Keratinocyte (primary cell): Measurements from ENCODE around the gene CCDC167. TPM values are rescaled to one million over a fixed set of nuclear protein-coding genes. Genes with fewer than 3 reads are reported as not detected.

Experiments
- DNase-seq: peaks from one replicate; pipeline ENCODE4 v3.0.0-alpha.2; 2011; ENCODE audit warnings: low read depth, missing footprints, low spot score
- FAIRE-seq: peaks from 2 replicates; lab custom pipeline; 2011; peaks lifted over from hg19 to GRCh38; lab: Jason Lieb, UNC
- H2AFZ ChIP-seq: 2 replicates; pipeline ENCODE4 v1.6.0; 2012; ENCODE audit warnings: low read length, control low read depth, inconsistent platforms; ENCODE audit not compliant: control insufficient read depth
- H3K27ac ChIP-seq: 2 replicates; pipeline ENCODE4 v1.5.1; 2011; ENCODE audit warnings: low read length; ENCODE audit not compliant: control insufficient read depth, insufficient read depth
- H3K27me3 ChIP-seq: 3 replicates; pipeline ENCODE4 v1.6.0; 2011; ENCODE audit warnings: low read length; ENCODE audit not compliant: control insufficient read depth, insufficient read depth; ENCODE audit errors: extremely low read depth
- H3K36me3 ChIP-seq, 2 experiments: 2 replicates in 1 of 2; 3 replicates in 1 of 2; pipeline ENCODE4 v1.5.1; 2011; ENCODE audit warnings: low read length in 2 of 2, mild to moderate bottlenecking in 1 of 2; ENCODE audit not compliant: control insufficient read depth in 2 of 2, insufficient read depth in 2 of 2; ENCODE audit errors: extremely low read depth in 1 of 2
- H3K4me1 ChIP-seq: 3 replicates; pipeline ENCODE4 v1.5.1; 2011; ENCODE audit warnings: low read length; ENCODE audit not compliant: control insufficient read depth, insufficient read depth; ENCODE audit errors: extremely low read depth
- H3K4me2 ChIP-seq: 3 replicates; pipeline ENCODE4 v1.6.0; 2011; ENCODE audit warnings: low read depth, low read length; ENCODE audit not compliant: control insufficient read depth, insufficient read depth; ENCODE audit errors: extremely low read depth
- H3K4me3 ChIP-seq, 3 experiments: fragments of 200-600 bp in 1 of 3; sonication (generic) in 1 of 3; 2 replicates in 2 of 3; 3 replicates in 1 of 3; pipeline ENCODE4 v1.5.1; 2011 to 2016; ENCODE audit warnings: low read length in 3 of 3, mild to moderate bottlenecking in 3 of 3, control low read depth in 2 of 3, inconsistent platforms in 1 of 3, low read depth in 1 of 3, mixed read lengths in 1 of 3, mixed run types in 1 of 3, moderate library complexity in 1 of 3; ENCODE audit not compliant: control insufficient read depth in 2 of 3, insufficient read depth in 2 of 3; ENCODE audit errors: extremely low read depth in 1 of 3
- H3K79me2 ChIP-seq: 2 replicates; pipeline ENCODE4 v1.6.0; 2012; ENCODE audit warnings: low read length; ENCODE audit not compliant: control insufficient read depth, insufficient read depth
- H3K9ac ChIP-seq: 3 replicates; pipeline ENCODE4 v1.6.0; 2011; ENCODE audit warnings: low read length; ENCODE audit not compliant: control insufficient read depth, insufficient read depth; ENCODE audit errors: extremely low read depth
- H3K9me1 ChIP-seq: 3 replicates; pipeline ENCODE4 v1.6.0; 2011; ENCODE audit warnings: low read length; ENCODE audit not compliant: control insufficient read depth, insufficient read depth; ENCODE audit errors: extremely low read depth
- H3K9me3 ChIP-seq: 2 replicates; pipeline ENCODE4 v1.5.1; 2012; ENCODE audit warnings: low read depth, low read length; ENCODE audit not compliant: control insufficient read depth
- H4K20me1 ChIP-seq: 3 replicates; pipeline ENCODE4 v1.6.0; 2011; ENCODE audit warnings: low read length; ENCODE audit not compliant: control insufficient read depth, insufficient read depth; ENCODE audit errors: extremely low read depth
- CTCF ChIP-seq, 3 experiments: IDR thresholded peaks in 1 of 3; conservative IDR thresholded peaks in 1 of 3; optimal IDR thresholded peaks in 1 of 3; 2 replicates in 2 of 3; 3 replicates in 1 of 3; pipeline versions ENCODE3 to v1.5.1; 2011; ENCODE audit warnings: low read length in 3 of 3, mild to moderate bottlenecking in 3 of 3, moderate library complexity in 2 of 3, control low read depth in 1 of 3, inconsistent platforms in 1 of 3; ENCODE audit not compliant: insufficient read depth in 2 of 3; ENCODE audit errors: extremely low read depth in 1 of 3
- EZH2 ChIP-seq: IDR thresholded peaks from one replicate; pipeline ENCODE4 v1.6.1; 2012; ENCODE audit warnings: inconsistent platforms, mild to moderate bottlenecking, low read length, moderate library complexity
- dilution Hi-C: fragments of 300-500 bp; cut with MboI; formaldehyde crosslinking; loops from one replicate; pipeline ENCODE4 v1.7.0; 2020; ENCODE audit warnings: low sequenced_read_pairs; ENCODE audit not compliant: extremely low pct_ligation_motif_present
- polyA plus RNA-seq, 5 experiments: library from polyadenylated mRNA; depleted of rRNA in 3 of 5; stranded (reverse) in 3 of 5; stranded (forward) in 1 of 5; unstranded in 1 of 5; fragments of >200 nt; gene quantifications; 1 replicate in 1 of 5; 2 replicates in 3 of 5; 3 replicates in 1 of 5; pipeline versions ENCODE4 v1.2.1 to v1.2.3, GENCODE V29; 2011 to 2012; ENCODE audit warnings: missing spikeins in 2 of 5, low read depth in 1 of 5, low replicate concordance in 1 of 5

The CCDC167 gene
- polyA plus RNA-seq, 1 donor (not counting 4 experiments of a cell fraction or from before 2014, with no cell fraction given): 39.8 TPM

- dilution Hi-C loops: no loop called here
- H3K9me3 ChIP-seq: no peaks in the 10 kb centered on the region
- H3K4me2 ChIP-seq: no peak overlapping the region
- no peaks in the 10 kb centered on the region for H3K27me3 ChIP-seq
- peaks cover 8 to 21% of the 10 kb centered on the region in 2 experiments for H3K36me3 ChIP-seq
- FAIRE-seq: no peak
- peaks cover 25% of the 10 kb centered on the region for H3K4me1 ChIP-seq
- H3K4me3 ChIP-seq: no peak overlapping the region
- TF ChIP-seq EZH2 (no peak), CTCF (optimal IDR thresholded peaks at IDR 0.05 in 1 of 3, IDR thresholded peaks at IDR 0.05 in 1 of 3, conservative IDR thresholded peaks at IDR 0.05 in 1 of 3; ENCODE audit: extremely low read depth in 1 of 3, insufficient read depth in 2 of 3, low read length in 3 of 3) (no peak)
- no peak overlapping the region for H3K9ac ChIP-seq
- no peaks in the 10 kb centered on the region for H4K20me1 ChIP-seq
- no peak overlapping the region for H2AFZ ChIP-seq
- H3K79me2 ChIP-seq: no peaks in the 10 kb centered on the region
- H3K27ac ChIP-seq: no peak overlapping the region
- no peaks in the 10 kb centered on the region for H3K9me1 ChIP-seq
- no peak for DNase-seq
These were observed 47.2 kb downstream of the CCDC167 start for GRCh38 chr6:37452522-37452921.

GRCh38 chr6:37451441-37452193 lies 48.1 kb downstream of the CCDC167 start:
- Histone ChIP-seq H3K27me3 (no peaks in the 10 kb centered on the region), H3K27ac (no peak overlapping the region), H3K36me3 (peaks cover 12 to 21% of the 10 kb centered on the region in 2 experiments), H3K4me1 (peaks cover 16% of the 10 kb centered on the region), H3K4me2 (no peak overlapping the region), H3K4me3 (no peak overlapping the region), H2AFZ (no peak overlapping the region), H4K20me1 (no peaks in the 10 kb centered on the region), H3K9ac (no peak overlapping the region), H3K9me3 (no peaks in the 10 kb centered on the region), H3K79me2 (no peaks in the 10 kb centered on the region), H3K9me1 (no peaks in the 10 kb centered on the region)
- TF ChIP-seq CTCF (optimal IDR thresholded peaks at IDR 0.05 in 1 of 3, IDR thresholded peaks at IDR 0.05 in 1 of 3, conservative IDR thresholded peaks at IDR 0.05 in 1 of 3; ENCODE audit: extremely low read depth in 1 of 3, insufficient read depth in 2 of 3, low read length in 3 of 3) (no peak), EZH2 (no peak)
- no peak for DNase-seq
- no peak for FAIRE-seq
- dilution Hi-C loops: no loop called here
